HEK293T (cell line): ENCODE measurements around the gene INTS2.
"Not testable (repeated sequence)": the region's sequence is repeated elsewhere in the genome, so short reads cannot be mapped to it uniquely, and the experiment has no call there.

ENCODE experiments used
- CTCF ChIA-PET: fragments of 350-600 bp; formaldehyde crosslinking; extraction: SDS; loops from one replicate; lab custom pipeline; 2021; ENCODE audit warnings: antibody characterized with exemption, inconsistent platforms; lab: Yijun Ruan, JAX
- POLR2A ChIA-PET: fragments of 350-600 bp; formaldehyde crosslinking; extraction: SDS; loops from one replicate; lab custom pipeline; 2020; ENCODE audit warnings: antibody characterized with exemption, inconsistent platforms; lab: Yijun Ruan, JAX
- DNase-seq: peaks from one replicate; pipeline ENCODE4 v3.0.0; 2012; ENCODE audit warnings: mixed read lengths; ENCODE audit errors: extremely low spot score
- ARNT ChIP-seq: fragments of 450-650 bp; IDR thresholded peaks from 2 replicates; pipeline ENCODE4 v1.6.1; 2017; ENCODE audit warnings: mild to moderate bottlenecking
- BHLHE40 ChIP-seq: fragments of 450-650 bp; IDR thresholded peaks from 2 replicates; pipeline ENCODE4 v1.6.1; 2016; ENCODE audit warnings: mild to moderate bottlenecking, moderate library complexity, borderline replicate concordance
- CTBP1 ChIP-seq: fragments of 450-650 bp; IDR thresholded peaks from 2 replicates; pipeline ENCODE4 v1.6.1; 2016; ENCODE audit warnings: borderline replicate concordance
- ELF4 ChIP-seq: fragments of 450-650 bp; IDR thresholded peaks from 2 replicates; pipeline ENCODE4 v1.6.1; 2017; ENCODE audit warnings: antibody characterized with exemption
- FOXA1 ChIP-seq: fragments of 450-650 bp; IDR thresholded peaks from 2 replicates; pipeline ENCODE4 v1.6.1; 2016; ENCODE audit warnings: mild to moderate bottlenecking
- FOXK2 ChIP-seq: fragments of 450-650 bp; IDR thresholded peaks from 2 replicates; pipeline ENCODE4 v1.6.1; 2016; ENCODE audit warnings: mild to moderate bottlenecking
- FOXM1 ChIP-seq: fragments of 450-650 bp; IDR thresholded peaks from 2 replicates; pipeline ENCODE4 v1.6.1; 2017; ENCODE audit warnings: mild to moderate bottlenecking, borderline replicate concordance
- HDGF ChIP-seq: fragments of 450-650 bp; IDR thresholded peaks from 2 replicates; pipeline ENCODE4 v1.6.1; 2017; ENCODE audit warnings: antibody characterized with exemption, borderline replicate concordance
- L3MBTL2 ChIP-seq: fragments of 450-650 bp; conservative IDR thresholded peaks from 2 replicates; pipeline ENCODE4 v1.6.1; 2016; ENCODE audit warnings: mild to moderate bottlenecking
- LEF1 ChIP-seq: fragments of 450-650 bp; IDR thresholded peaks from 2 replicates; pipeline ENCODE4 v1.6.1; 2017; ENCODE audit warnings: mild to moderate bottlenecking, borderline replicate concordance
- NFRKB ChIP-seq: fragments of 450-650 bp; IDR thresholded peaks from 2 replicates; pipeline ENCODE4 v1.6.1; 2016; ENCODE audit warnings: mild to moderate bottlenecking, moderate library complexity
- SP1 ChIP-seq: fragments of 450-650 bp; IDR thresholded peaks from 2 replicates; pipeline ENCODE4 v1.6.1; 2017
- SUZ12 ChIP-seq: fragments of 450-650 bp; IDR thresholded peaks from 2 replicates; pipeline ENCODE4 v1.6.1; 2016; ENCODE audit warnings: mild to moderate bottlenecking
- TARDBP ChIP-seq: fragments of 450-650 bp; IDR thresholded peaks from 2 replicates; pipeline ENCODE4 v1.6.1; 2016
- ZNF384 ChIP-seq: fragments of 450-650 bp; IDR thresholded peaks from 2 replicates; pipeline ENCODE4 v1.6.1; 2016
- TF ChIP-seq, protein P1 (sequence below): fragments of 450-650 bp; IDR thresholded peaks from 2 replicates; pipeline ENCODE4 v1.6.1; 2016

INTS2 gene

DNA sequence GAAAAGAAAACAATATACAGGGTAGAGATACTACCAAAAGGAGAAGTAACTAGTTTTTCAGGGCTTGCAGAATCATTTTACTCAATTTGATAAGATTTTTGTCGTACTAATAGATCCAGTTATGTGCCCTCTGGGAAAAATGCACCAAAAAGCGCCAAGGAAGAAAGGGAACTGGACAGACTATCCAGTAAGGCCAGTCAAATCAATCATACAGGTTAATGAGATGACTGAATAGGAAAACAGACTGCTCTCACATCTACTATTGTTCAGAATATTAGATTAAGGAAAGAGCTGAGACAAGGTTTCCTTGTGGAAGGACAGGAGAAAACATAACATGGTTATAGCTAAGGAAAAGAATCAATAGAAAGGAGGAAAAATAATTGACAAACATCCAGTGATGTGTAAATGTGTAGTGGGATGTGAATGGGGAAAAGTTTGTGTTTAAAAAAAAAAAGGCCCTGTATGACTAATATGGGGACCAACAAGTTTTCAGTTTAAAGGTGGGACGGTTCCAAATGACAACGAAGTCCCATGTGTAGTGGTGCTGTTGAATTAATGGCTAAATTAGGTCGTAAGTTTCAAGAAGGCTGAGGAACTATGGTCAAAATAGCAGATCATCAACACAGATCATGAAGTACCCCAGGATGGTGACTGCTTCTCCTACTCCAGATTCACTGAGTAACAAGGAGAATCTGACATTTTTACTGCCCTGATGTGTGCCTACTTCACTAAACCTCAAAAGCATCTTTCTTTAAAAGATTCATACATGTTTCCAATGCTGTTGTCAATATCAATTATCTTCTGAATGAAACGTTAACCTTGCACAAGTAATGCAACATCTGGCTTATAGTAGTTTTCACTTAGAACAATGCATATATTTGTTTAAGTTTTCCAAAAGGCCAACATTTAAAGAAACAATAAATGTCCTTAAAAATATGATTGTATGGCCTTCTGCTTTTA is 105.2 kb downstream of the INTS2 start:
- DNase-seq: no peak
- no peak for TF ChIP-seq FOXA1
- TF ChIP-seq CTBP1: no peak
- no peak for TF ChIP-seq BHLHE40
- ChIA-PET CTCF (no interaction called here), POLR2A (no interaction called here)

DNA sequence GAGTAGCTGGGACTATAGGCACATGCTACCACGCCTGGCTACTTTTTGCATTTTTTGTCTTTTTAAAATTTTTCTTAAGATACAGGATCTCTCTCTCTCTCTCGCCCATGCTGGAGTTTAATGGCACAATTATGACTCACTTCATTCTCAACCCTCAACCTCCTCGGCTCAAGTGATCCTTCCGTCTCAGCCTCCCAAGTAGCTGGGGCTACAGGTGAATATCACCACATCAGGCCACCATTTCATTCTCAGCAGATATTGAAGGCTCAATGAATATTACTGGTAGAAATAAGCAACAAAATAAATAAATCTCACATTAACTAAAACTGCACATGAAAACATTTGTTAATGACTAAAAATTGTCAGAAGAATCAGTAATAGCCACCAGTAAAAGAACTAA is 106.1 kb downstream of the INTS2 start:
- DNase-seq: no peak
- no peak for TF ChIP-seq SUZ12
- TF ChIP-seq CTBP1: no peak
- ChIA-PET CTCF (no interaction called here), POLR2A (no interaction called here)

DNA sequence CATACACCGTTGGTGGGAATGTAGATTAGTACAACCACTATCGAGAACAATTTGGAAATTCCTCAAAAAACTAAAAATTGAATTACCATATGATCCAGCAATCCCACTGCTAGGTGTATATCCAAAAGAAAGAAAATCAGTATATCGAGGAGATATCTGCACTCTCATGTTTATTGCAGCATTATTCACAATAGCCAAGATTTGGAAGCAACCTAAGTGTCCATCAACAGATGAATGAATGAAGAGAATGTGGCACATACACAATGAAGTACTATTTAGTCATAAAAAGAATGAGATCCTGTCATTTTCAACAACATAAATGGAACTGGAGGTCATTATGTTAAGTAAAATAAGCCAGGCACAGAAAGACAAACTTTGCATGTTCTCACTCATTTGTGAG is 108.5 kb downstream of the INTS2 start:
- DNase-seq, CTCF ChIA-PET, POLR2A ChIA-PET: not testable (repeated sequence)

DNA sequence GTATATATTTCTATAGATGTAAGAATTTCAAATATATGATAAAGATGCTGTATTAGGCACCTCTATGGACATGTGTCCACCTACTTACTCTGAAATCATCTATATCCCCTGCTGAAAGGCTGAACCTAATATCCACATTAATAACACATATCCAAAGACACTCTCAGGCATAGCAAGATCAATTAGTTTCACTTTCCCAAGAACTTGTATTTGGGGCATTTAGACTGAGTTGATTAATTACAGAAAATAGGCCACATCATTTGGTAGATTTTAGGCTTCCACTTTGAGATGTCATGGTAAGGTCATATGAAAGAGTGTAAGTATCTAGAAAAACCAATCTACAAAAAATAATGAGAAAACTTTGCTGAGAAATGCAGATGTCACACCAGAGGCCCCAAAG is 109.6 kb downstream of the INTS2 start:
- DNase-seq: no peak
- TF ChIP-seq SP1 (no peak), BHLHE40 (no peak), TARDBP (no peak), HDGF (no peak), ARNT (no peak), CTBP1 (no peak), FOXK2 (no peak), L3MBTL2 (no peak), NFRKB (no peak), ELF4 (no peak), FOXM1 (no peak), SUZ12 (no peak), LEF1 (no peak)
- CTCF ChIA-PET: no interaction called here
- POLR2A ChIA-PET: no interaction called here

DNA sequence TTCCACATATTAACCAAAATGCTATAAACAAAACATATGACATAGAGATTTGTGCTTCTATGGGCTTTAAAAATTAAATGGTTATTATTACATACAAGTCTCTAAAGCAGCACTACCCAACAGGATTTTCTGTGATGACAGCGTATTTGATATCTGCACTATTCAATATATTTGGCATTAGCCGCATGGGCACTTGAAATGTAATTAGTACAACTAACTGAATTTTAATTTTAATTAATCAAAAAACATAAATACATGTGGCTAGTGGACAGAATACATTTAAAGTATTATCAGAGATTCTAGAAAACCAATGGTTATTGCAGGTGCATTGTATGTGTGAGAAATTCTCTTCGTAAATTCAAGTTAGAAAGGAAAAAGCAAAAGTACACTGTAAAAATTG is 110.3 kb downstream of the INTS2 start:
- ChIA-PET CTCF (no interaction called here), POLR2A (no interaction called here)
- TF ChIP-seq ARNT (no peak), ELF4 (no peak)
- DNase-seq: no peak

DNA sequence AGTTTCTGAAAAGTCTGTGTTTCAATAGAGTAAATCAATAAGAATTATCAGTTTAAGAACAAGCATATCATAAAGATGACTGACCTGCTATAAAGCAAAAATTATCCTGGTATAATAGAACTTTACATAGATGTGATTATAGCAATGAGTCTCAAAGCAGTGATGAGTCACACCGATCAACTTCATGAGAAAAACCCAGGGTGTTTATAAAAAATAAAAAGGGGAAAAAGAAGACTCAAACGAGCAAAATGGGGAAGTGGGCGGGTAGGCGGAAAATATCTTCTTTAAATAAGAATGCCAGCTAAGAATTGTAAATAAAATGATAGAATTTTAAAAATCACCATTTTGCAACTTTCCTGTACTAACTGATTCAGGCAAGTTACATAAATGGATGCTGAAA is 111.2 kb downstream of the INTS2 start:
- no peak for DNase-seq
- POLR2A ChIA-PET: no interaction called here
- TF ChIP-seq SP1 (no peak), BHLHE40 (no peak), FOXA1 (no peak)
- CTCF ChIA-PET: no interaction called here

DNA sequence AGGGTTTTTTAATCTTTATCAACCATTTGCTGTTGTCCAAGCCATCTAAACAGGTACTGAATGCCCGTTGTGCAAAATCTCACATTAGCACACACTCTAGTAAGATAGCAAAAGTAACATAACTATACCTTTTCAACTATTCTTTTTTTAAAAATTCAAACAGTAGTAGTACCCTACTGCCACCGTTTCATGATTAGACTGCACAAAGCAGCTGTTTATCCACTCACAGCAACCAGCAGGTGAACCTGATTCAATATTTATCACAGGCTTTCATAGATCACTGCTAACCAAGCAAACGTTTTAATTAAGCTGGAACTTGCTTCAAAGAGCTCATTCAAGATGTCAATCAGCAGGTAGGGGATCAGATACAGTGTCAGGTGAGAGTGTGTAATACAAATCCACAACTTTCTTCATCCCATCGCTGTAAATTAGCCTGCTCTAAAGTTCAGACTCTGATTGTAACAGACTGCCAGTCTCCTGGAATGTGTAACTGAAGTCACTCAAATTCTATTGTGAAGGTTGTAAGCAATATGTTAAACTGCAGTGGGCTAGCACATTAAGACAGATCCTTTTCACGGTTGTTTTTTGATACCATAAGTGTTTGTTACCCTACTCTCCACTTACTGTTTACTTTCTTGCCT is 111.8 kb downstream of the INTS2 start:
- ChIA-PET POLR2A (no interaction called here), CTCF (no interaction called here)
- DNase-seq: no peak

More for the DNA sequence above, 111.8 kb downstream of the INTS2 start:
- no peak for TF ChIP-seq ZNF384
- TF ChIP-seq, protein P1, sequence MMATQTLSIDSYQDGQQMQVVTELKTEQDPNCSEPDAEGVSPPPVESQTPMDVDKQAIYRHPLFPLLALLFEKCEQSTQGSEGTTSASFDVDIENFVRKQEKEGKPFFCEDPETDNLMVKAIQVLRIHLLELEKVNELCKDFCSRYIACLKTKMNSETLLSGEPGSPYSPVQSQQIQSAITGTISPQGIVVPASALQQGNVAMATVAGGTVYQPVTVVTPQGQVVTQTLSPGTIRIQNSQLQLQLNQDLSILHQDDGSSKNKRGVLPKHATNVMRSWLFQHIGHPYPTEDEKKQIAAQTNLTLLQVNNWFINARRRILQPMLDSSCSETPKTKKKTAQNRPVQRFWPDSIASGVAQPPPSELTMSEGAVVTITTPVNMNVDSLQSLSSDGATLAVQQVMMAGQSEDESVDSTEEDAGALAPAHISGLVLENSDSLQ: no peak
- no peak for TF ChIP-seq FOXM1
- TF ChIP-seq SUZ12: no peak
- no peak for TF ChIP-seq TARDBP
- TF ChIP-seq SP1: no peak
- no peak for TF ChIP-seq HDGF
- no peak for TF ChIP-seq BHLHE40
- no peak for TF ChIP-seq FOXK2
- TF ChIP-seq CTBP1: no peak
- TF ChIP-seq NFRKB: no peak
- TF ChIP-seq ELF4: no peak
- TF ChIP-seq LEF1: no peak
- no peak for TF ChIP-seq ARNT
